ENCODE results near the gene FAM110C.
"Not testable (repeated sequence)": the region's sequence is repeated elsewhere in the genome, so short reads cannot be mapped to it uniquely, and the experiment has no call there.

FAM110C gene

GRCh38 chr2:46471-47345, at the start of gene FAM110C:
TSS of gene FAM110C (minus strand) at chr2:46505. CDS start at chr2:46385, 120 bp downstream.
- DNase-seq: no peak

DNA sequence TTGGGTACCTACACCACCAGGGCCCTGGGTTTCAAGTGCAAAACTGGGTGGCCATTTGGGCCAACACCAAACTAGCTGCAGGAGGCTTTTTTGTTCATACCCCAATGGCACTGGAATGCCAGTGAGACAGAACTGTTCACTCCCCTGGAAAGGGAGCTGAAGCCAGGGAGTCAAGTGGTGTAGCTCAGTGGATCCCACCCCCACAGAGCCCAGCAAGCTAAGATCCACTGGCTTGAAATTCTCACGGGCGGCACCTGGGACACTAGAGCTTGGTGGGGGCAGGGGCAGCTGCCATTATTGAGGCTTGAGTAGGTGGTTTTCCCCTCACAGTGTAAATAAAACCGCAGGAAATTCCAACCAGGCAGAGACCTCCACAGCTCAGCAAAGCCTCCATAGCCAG, 46.0 kb upstream of the FAM110C start:
- DNase-seq: no peak

GRCh38 chr2:90645-91312, 44.5 kb upstream of the FAM110C start:
- no peak for DNase-seq

DNA sequence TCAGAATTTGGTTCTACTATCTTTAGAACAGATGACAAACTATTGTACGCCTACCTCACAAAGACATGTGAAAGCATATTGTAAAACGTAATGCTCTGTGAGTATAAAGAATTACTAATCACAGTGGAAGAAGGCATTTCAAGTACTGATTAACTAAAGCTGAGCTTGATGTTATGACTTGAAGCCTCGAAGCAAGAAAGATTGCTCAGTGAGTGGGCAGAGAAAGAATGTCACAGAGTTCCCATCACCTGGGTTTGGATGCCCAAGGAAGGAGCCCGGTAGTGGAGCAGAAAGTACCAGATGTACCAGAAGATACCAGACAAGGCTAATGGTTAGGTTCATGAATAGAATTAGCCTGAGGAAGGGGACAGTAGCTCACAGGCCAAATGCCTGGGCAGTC, 39.5 kb upstream of the FAM110C start:
- no peak for DNase-seq

DNA sequence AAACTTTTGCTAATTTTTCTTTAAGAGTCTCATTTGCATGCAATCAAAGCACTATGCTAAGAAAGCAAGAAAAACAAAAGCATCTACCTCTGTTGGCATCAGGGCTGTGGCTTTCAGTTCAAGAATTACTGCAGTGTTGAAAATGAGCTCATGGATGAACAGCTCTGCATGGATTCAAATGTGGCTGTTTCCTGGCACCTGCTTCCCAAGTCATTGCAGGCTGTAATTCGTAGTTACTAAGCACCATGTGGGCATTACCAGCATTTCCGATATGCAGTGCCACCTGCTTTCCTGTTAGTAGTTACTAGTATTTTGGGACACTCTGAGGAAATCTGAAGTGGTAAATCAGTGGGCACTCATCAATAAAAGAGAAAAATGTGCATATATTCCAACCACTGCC, 37.8 kb upstream of the FAM110C start:
- DNase-seq: no peak

- no peak for DNase-seq
These were observed 34.8 kb upstream of the FAM110C start for GRCh38 chr2:80971-81736.

- no peak for DNase-seq
These were observed 34.1 kb upstream of the FAM110C start for GRCh38 chr2:80378-80777.

- no peak for DNase-seq
These were observed 25.2 kb upstream of the FAM110C start for GRCh38 chr2:71309-72035.

- DNase-seq: no peak
These were observed 23.4 kb upstream of the FAM110C start for GRCh38 chr2:69366-70344.

GRCh38 chr2:68637-69036, 22.3 kb upstream of the FAM110C start:
- not testable (repeated sequence) for DNase-seq

GRCh38 chr2:66853-67252, 20.5 kb upstream of the FAM110C start:
- no peak for DNase-seq

DNA sequence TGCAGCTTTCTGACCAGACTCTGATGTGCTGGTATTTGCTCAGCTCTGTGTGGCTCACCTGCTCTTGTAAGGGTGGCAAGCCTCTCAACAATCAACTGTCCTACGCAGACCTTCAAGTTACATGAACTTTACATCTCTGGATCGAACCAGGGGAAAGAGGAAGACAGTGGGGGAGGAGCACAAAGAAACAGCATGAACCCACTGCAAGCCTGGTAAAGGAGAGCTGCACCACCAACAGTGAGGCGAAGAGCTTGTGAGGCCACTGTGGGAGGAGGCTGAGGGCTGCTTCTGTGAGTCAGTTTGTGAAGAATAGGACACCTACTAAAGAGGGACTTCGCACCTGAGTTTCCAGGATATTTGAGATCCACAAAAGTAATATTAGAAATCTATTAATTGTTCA, 18.8 kb upstream of the FAM110C start:
- DNase-seq: no peak

DNA sequence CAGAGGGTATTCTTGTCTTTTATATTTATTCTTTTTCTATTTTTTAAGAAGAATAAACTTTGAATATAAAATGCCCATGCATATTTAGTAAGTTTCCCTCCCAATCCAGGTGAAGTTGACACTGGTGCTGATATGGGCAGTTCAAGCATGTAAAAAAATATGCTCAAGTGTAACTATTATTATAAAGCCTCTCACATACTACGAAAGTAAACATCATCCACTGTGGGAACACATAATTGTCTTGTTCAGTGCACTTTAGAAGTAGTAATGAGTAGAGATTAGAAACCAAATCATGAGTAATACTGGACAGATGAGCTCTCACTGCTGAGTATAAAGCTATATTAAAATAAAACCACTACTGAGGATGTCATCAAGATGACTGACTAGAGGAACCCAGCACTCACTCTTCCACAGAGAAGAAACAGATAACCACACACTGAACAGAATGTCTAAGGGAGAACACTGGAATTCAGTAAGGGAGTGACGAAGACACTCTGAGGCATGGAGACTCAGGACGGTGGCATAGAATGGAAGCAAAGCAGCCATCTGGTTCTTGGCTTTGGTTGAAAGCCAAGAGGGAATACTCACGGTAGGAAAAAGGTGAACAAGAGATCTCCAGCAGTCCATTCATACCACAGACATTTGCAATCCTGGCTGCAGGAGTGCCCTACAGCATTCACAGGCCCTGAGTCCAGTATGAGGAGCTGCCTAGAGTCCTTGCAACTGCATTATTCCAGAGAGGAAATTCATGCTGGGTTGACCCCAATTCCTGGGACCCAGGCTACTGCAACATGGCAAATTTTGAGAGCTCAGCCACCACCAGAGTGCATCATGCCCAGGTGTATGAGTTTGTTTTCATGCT, 9.5 kb upstream of the FAM110C start:
- no peak for DNase-seq

DNA sequence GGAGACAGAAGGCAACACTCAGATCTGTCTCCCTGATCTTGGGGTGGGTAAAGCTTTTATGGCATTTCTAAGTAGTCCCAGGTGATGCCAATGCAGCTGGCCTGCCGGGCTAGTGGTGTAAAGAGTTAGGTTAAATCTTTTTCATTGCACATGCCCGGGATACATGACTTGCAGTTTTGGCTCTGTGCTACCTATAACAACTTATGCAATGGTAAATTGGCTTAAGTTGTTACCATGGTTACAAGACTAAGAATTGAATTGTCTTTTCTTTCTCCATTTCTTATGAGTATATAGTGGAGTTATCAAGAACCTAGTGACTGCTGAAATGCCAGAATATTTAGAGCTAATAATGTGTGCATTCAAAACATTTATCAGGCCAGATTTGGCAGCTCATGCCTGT, 5.3 kb upstream of the FAM110C start:
- no peak for DNase-seq

DNA sequence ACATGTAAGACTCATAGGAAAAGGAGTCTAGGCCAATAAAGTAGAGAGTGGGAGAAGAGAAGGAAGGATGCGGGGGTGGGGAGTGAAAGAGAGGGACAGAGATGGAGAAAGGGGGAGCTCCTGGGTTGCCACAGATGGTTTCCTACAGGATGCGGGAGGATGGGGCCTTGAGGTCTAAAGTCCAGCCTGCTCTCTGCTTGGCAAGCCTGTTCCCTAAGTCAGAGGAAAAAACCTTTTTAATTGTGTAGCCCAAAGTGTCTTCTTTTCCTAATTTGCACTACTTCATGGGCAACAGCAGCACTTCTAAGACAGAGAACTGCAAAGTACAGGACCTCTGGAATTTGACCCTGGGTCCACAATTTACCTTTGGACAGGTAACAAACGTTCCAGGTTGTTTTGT, 1.4 kb upstream of the FAM110C start:
- no peak for DNase-seq

- no peak for DNase-seq
These were observed 1.0 kb upstream of the FAM110C start for GRCh38 chr2:47346-47725.

DNA sequence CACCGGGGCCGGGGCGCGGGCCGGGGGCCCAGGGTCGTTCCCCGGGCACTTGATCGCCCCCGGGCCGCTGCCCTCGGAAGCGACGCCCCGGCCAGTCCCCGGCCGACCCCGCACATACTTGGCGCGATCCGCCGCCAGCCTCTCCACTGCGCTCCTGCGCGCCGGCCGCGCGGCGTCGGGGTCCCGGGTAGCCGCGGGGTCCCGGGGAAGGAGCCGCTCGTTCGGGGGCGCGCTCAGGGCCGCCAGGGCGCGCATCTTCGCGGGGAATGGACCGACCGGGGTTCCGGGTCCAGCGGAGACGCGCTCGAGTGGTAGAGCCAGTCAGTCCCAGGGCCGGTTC, 204 bp downstream of the FAM110C start:
- no peak for DNase-seq

GRCh38 chr2:45342-46130, 769 bp downstream of the FAM110C start:
- DNase-seq: no peak

- DNase-seq: no peak
These were observed 1.5 kb downstream of the FAM110C start for GRCh38 chr2:44748-45341.

- no peak for DNase-seq
These were observed 3.5 kb downstream of the FAM110C start for GRCh38 chr2:42788-43187.

Measured in RPMI8226 (cell line).